Stimulated activated CD8-positive, alpha-beta memory T cell treated with anti-CD3 and anti-CD28 coated beads, Interleukin-4, amount 100 ng/mL, for 1 hour (primary cell): ENCODE data around the gene METAP1.
"Not testable (repeated sequence)": the region's sequence is repeated elsewhere in the genome, so short reads cannot be mapped to it uniquely, and the experiment has no call there.

Experiments
- DNase-seq, 2 donors: peaks; one replicate each; pipeline ENCODE4 v3.0.0-alpha.2; 2020; ENCODE audit warnings: low read depth in 2 of 2, low spot score in 1 of 2

The METAP1 gene

GRCh38 chr4:99091216-99091575 is 95.7 kb downstream of the METAP1 start:
- DNase-seq: no peak

- DNase-seq: not testable (repeated sequence)
Measured at GRCh38 chr4:99091841-99092240, 96.3 kb downstream of the METAP1 start.

GRCh38 chr4:99099311-99099710 is 103.8 kb downstream of the METAP1 start:
- DNase-seq: no peak

- not testable (repeated sequence) for DNase-seq
Measured at GRCh38 chr4:99099814-99100213, 104.3 kb downstream of the METAP1 start.

- no peak for DNase-seq
Measured at GRCh38 chr4:99100876-99101275, 105.4 kb downstream of the METAP1 start.

- no peak for DNase-seq
Measured at GRCh38 chr4:99102634-99103033, 107.1 kb downstream of the METAP1 start.

- no peak for DNase-seq
Measured at GRCh38 chr4:99103166-99103565, 107.6 kb downstream of the METAP1 start.

GRCh38 chr4:99104153-99104552 is 108.6 kb downstream of the METAP1 start:
- no peak for DNase-seq

- not testable (repeated sequence) for DNase-seq
Measured at GRCh38 chr4:99109286-99109685, 113.8 kb downstream of the METAP1 start.
